ENCODE measurements around the gene GPRIN1. TPM values are rescaled to one million over a fixed set of nuclear protein-coding genes. Genes with fewer than 3 reads are reported as not detected.

The GPRIN1 gene
- total RNA-seq, 1 donor from 2014 or later = 3.0 TPM

DNA sequence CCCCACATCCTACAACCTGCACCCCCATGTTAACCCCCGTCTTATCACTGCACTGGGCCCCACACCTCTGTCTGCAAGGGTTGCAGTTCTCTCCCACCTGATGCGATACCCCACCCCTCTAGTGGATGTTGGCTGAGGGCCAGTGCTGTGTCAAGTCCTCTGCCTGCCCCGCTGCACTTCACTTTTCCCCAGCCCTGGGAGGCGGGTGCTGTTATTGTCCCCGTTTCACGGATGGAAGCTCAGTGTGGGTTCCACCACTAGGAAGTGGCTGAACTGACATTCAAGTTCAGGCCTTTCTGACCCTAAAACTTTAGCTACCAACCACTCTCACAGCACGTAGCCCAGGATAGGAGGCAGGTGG is 16.9 kb upstream of the GPRIN1 start:
- no peaks in the 10 kb centered on the region for H3K36me3 Mint-ChIP-seq (ENCODE audit: low read depth)
- no peak overlapping the region for H3K27ac Mint-ChIP-seq
- intact Hi-C loops (cut with micrococcal nuclease) = loop anchor here (10.0 kb wide), 1 partner anchor 52 kb away; no protein-coding TSS in a partner anchor
- no peak overlapping the region for H3K4me3 Mint-ChIP-seq (ENCODE audit: low read depth)
- peaks cover 64% of the 10 kb centered on the region for H3K27me3 Mint-ChIP-seq (ENCODE audit: low read depth)
- H3K4me1 Mint-ChIP-seq (ENCODE audit: low read depth) = peaks cover 8% of the 10 kb centered on the region
- no peak for DNase-seq (ENCODE audit: low spot score)
- no peaks in the 10 kb centered on the region for H3K9me3 Mint-ChIP-seq

DNA sequence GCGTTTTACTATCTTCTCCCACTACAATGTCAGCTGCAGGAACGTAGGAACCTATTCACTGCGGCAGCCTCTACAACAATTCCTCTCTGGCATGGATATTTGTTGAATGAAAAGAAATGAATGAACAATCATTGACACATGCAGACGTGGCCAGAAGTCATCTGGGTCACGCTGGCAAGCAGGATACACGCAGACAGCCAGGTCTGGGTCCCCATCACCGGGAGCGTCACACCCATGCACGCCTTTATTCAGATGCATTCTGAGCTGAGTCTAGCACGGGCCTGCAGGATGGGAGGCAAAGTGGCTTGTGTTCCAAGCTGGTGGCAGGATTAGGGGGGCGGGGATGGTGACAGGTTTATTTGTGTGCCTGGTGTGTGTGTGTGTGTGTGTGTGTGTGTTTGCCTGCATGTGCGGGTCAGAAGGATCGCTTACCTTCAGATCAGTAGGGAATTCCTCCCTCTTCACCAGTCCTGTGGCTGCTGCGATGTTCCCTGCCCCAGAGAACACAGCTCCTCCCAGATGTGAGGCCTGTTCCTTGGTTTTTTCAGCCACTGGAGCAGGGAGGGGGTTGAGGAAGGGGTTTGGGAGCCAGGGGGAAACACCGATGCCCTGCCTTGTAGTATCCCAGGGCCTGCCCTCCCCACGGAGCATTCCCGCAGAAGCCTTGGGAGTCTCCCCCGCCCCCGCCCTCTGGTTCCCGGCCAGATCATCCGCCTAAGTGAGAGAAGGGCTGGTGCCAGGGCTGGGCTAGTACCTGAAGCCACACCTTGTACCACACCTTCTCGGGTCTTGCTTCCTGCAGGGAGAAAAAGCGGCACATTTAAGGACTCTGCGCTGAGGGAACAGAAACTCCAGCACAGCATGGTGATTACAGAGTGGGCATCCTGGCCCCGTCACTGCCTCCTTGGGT is 16.3 kb upstream of the GPRIN1 start:
- Mint-ChIP-seq H3K27me3 (ENCODE audit: low read depth) (peaks cover 63% of the 10 kb centered on the region), H3K27ac (no peak overlapping the region), H3K36me3 (ENCODE audit: low read depth) (no peaks in the 10 kb centered on the region), H3K4me3 (ENCODE audit: low read depth) (no peak overlapping the region), H3K4me1 (ENCODE audit: low read depth) (peaks cover 8% of the 10 kb centered on the region), H3K9me3 (no peaks in the 10 kb centered on the region)
- intact Hi-C loops (cut with micrococcal nuclease) = loop anchor here (10.0 kb wide), 1 partner anchor 51 kb away; no protein-coding TSS in a partner anchor
- no peak for DNase-seq (ENCODE audit: low spot score)

DNA sequence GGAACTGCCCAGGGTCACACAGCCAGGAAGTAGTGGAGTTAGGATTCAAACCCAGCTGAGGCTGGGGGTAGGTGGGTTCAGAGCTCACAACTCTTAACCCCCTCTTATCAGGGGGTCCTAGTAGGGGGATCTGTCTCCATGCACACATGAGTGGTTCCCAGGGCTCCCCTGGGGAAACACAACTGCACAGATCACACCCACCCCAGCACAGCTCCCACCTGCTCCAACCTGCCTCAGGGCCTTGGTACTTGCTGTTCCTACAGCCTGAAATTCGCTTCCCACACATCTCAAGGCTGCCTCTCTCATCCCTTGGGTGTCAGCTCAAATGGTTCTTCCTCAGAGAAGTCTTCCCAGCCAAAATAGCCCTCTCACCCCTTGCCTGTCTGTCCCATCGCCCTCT is 15.6 kb upstream of the GPRIN1 start:
- H3K27ac Mint-ChIP-seq = no peak overlapping the region

DNA sequence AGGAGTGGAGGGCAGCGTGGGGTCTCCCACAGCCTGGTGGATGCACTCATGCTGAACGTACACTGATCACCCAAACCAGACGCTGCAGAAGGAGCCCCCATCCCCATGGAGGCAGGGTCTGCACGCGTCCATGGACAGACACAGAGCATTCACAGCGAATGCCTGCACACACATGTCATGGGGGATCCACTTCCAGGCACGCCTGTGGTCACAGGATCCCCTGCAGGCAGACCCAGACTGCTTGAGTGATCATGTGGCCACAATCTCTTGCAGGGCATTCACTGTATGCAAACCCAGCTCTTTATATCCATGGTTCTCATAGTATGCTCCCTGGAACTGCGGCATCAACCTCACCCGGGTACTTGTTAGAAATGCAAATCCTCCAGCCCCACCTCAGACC is 15.0 kb upstream of the GPRIN1 start:
- Mint-ChIP-seq H3K4me3 (ENCODE audit: low read depth) (no peak overlapping the region), H3K27ac (no peak overlapping the region), H3K27me3 (ENCODE audit: low read depth) (peaks cover 63% of the 10 kb centered on the region), H3K9me3 (no peaks in the 10 kb centered on the region), H3K4me1 (ENCODE audit: low read depth) (peaks cover 10% of the 10 kb centered on the region), H3K36me3 (ENCODE audit: low read depth) (no peaks in the 10 kb centered on the region)
- intact Hi-C loops (cut with micrococcal nuclease) = loop anchor here (10.0 kb wide), 1 partner anchor 50 kb away; no protein-coding TSS in a partner anchor
- no peak for DNase-seq (ENCODE audit: low spot score)

More for the DNA sequence above, 15.6 kb upstream of the GPRIN1 start:
- Mint-ChIP-seq H3K9me3 (no peaks in the 10 kb centered on the region), H3K4me1 (ENCODE audit: low read depth) (peaks cover 5% of the 10 kb centered on the region), H3K36me3 (ENCODE audit: low read depth) (no peaks in the 10 kb centered on the region), H3K4me3 (ENCODE audit: low read depth) (no peak overlapping the region), H3K27me3 (ENCODE audit: low read depth) (peaks cover 60% of the 10 kb centered on the region)
- intact Hi-C loops (cut with micrococcal nuclease) = loop anchor here (10.0 kb wide), 1 partner anchor 51 kb away; no protein-coding TSS in a partner anchor
- DNase-seq (ENCODE audit: low spot score) = no peak

DNA sequence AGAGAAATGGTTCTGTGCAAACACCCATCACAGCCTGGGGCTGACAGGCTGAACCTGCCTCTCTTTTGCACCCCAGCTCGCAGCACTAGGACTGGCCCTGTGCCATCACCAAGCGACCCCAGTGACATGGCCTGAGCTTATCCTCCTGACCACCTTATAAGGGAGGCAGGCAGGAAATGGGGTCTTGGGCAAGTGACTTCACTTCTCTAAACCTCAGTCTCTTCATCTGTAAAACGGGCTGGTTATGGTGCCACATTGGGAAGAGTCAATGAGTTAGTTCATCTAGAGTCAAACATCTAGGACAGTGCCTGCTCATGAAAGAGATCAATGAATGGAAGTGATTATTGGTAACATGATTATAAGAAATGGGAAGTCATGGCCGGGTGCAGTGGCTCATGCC is 14.2 kb upstream of the GPRIN1 start:
- H3K36me3 Mint-ChIP-seq (ENCODE audit: low read depth) = no peaks in the 10 kb centered on the region
- peaks cover 59% of the 10 kb centered on the region for H3K27me3 Mint-ChIP-seq (ENCODE audit: low read depth)
- no peak for DNase-seq (ENCODE audit: low spot score)
- H3K4me3 Mint-ChIP-seq (ENCODE audit: low read depth) = no peak overlapping the region
- H3K9me3 Mint-ChIP-seq = no peaks in the 10 kb centered on the region
- H3K27ac Mint-ChIP-seq = no peak overlapping the region
- intact Hi-C loops (cut with micrococcal nuclease) = loop anchor here (10.0 kb wide), 1 partner anchor 49 kb away; no protein-coding TSS in a partner anchor
- peaks cover 10% of the 10 kb centered on the region for H3K4me1 Mint-ChIP-seq (ENCODE audit: low read depth)

DNA sequence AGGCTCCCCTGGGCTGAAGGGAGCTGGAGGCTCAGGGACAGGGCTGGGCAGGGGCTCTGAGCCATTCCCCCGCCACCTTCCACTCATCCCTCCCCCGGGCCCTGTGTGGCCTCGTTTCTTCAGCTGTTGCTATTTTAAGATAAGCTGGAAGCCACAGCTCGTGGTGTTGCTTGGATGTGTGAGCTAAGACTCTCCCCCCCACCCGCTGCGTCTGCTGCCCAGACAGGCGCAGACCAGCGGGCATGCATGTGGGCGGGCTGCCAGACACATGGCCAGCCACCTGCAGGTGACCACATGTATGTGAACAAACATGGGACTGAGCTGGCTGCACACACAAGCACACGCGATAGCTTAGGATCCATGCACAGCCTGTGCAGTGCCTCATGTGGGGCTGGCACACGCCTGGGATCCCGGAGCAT is 11.7 kb upstream of the GPRIN1 start:
- DNase-seq (ENCODE audit: low spot score) = no peak
- intact Hi-C loops (cut with micrococcal nuclease) = loop anchor here (10.0 kb wide), 1 partner anchor 47 kb away; no protein-coding TSS in a partner anchor
- no peak overlapping the region for H3K4me3 Mint-ChIP-seq (ENCODE audit: low read depth)
- no peaks in the 10 kb centered on the region for H3K36me3 Mint-ChIP-seq (ENCODE audit: low read depth)
- H3K4me1 Mint-ChIP-seq (ENCODE audit: low read depth) = peaks cover 6% of the 10 kb centered on the region
- H3K27ac Mint-ChIP-seq = no peak overlapping the region
- no peaks in the 10 kb centered on the region for H3K9me3 Mint-ChIP-seq
- peaks cover 57% of the 10 kb centered on the region for H3K27me3 Mint-ChIP-seq (ENCODE audit: low read depth)

DNA sequence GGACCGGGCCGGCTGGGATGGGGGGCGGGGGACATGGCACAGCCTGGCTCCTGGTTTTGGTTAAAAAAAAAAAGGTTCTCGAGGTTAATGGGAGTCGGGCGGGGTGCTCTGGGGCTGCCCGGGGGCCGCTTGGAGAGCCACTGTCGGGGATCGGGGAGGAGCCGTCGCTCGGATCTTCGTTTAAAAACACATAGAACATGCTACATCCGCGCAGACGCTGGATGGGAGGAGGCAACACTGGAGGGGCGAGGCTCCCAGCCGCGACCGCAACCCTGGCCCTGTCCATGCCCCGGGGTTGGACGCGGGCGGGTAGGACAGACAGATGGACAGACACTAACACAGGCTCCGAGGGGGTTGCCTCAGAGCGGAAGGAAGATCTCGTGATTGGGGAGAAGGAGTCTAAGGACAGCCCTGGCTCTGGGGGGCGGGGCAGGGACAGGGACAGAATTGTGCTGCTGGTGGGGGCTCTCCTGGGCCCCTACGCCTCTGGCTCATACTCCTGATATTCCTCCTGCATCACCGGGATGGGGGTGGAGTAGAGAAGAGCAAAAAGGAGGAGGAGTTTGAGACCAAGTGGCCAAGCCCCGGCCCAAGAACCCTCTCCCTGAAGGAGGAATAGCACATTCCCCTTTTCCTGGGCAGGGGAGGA is 10.5 kb upstream of the GPRIN1 start:
- DNase-seq (ENCODE audit: low spot score) = no peak
- Mint-ChIP-seq H3K4me3 (ENCODE audit: low read depth) (peak overlapping the region; percentile 30), H3K27ac (no peak overlapping the region), H3K27me3 (ENCODE audit: low read depth) (peaks cover 62% of the 10 kb centered on the region), H3K9me3 (no peaks in the 10 kb centered on the region), H3K4me1 (ENCODE audit: low read depth) (peaks cover 6% of the 10 kb centered on the region), H3K36me3 (ENCODE audit: low read depth) (no peaks in the 10 kb centered on the region)
- intact Hi-C loops (cut with micrococcal nuclease) = loop anchor here (10.0 kb wide), 1 partner anchor 46 kb away; no protein-coding TSS in a partner anchor

DNA sequence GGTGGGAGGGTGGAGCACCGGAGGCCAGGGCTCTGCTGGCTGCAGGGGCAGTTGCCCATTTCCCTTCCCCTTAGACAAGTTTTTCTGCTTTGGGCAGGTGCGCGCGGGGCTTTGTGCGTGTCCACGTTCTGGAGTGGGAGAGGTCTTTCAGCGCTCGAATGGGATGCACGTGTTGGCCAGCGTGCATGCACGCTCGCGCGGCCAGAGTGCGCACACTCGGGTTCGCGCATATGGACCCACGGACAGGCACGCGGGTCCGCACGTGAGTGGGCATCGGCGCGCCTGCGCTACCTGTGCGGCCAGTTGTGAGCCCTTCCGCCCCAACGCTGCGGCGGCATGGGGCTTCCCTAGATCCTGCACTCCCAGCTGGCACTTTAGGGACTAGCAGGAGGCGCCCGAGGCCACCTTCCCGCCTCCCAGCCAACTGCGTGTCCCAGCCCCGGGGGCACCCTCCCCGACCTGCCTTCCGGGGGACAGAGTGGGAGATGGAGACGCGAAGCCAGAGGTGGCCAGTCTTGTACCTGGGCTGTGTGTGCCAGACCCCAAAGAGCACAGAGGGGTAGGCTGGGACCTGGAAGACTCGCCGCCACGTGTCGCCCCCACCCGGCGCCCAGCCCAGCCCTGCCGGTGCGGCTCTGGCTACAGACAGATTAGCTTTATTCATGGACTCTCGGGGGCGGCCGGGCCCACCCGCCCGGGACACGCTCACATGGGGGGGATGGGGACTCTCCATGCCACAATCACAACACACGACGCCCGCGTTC is 9.8 kb upstream of the GPRIN1 start:
- Mint-ChIP-seq H3K36me3 (ENCODE audit: low read depth) (no peaks in the 10 kb centered on the region), H3K4me1 (ENCODE audit: low read depth) (peaks cover 6% of the 10 kb centered on the region), H3K27me3 (ENCODE audit: low read depth) (peaks cover 65% of the 10 kb centered on the region), H3K9me3 (no peaks in the 10 kb centered on the region), H3K27ac (no peak overlapping the region), H3K4me3 (ENCODE audit: low read depth) (peak overlapping the region; percentile 30)
- no peak for DNase-seq (ENCODE audit: low spot score)
- intact Hi-C loops (cut with micrococcal nuclease) = loop anchor here (10.0 kb wide), 1 partner anchor 45 kb away; no protein-coding TSS in a partner anchor

DNA sequence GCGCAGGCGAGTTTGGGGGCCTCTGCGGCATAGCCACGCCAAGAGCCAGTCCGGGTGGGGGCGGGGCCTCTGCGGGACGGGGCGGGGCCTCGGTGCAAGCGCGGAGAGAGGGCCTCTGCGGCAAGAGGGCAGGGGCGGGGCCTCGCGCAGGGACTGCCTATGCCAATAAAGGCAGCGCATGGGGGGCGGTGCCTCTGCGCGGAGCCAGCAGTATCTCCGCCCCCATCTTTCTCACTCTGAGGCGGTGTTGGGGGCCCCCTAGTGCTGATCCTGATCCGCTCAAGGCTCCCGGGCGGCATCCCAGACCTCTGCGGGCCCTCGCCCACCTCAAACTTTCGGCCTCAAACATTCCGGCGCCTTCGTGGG is 9.2 kb upstream of the GPRIN1 start:
- H3K27ac Mint-ChIP-seq = no peak overlapping the region
- DNase-seq (ENCODE audit: low spot score) = peak; percentile 70
- H3K4me3 Mint-ChIP-seq (ENCODE audit: low read depth) = no peak overlapping the region
- H3K9me3 Mint-ChIP-seq = no peaks in the 10 kb centered on the region
- peaks cover 62% of the 10 kb centered on the region for H3K27me3 Mint-ChIP-seq (ENCODE audit: low read depth)
- H3K36me3 Mint-ChIP-seq (ENCODE audit: low read depth) = no peaks in the 10 kb centered on the region
- intact Hi-C loops (cut with micrococcal nuclease) = no loop called here
- peaks cover 6% of the 10 kb centered on the region for H3K4me1 Mint-ChIP-seq (ENCODE audit: low read depth)

DNA sequence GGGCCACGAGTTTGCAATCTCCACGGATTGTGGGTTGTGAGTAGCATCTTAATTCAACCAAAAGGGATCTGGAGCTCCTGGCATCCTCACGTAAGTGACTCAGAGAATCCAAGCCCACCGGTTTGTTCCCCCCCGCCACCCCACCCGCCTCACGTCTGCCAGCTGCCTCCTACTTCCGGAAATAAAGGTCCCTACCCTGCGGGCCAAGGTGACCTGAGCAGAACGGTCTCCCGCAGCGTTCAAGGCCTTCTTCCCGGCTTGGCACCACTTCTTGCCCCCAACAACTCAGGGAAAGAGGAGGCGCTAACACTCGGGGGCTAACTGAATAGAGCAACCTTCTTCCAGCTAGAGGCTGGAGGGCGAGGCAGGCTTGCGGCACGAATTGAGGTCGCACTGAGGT is 8.8 kb upstream of the GPRIN1 start:
- Mint-ChIP-seq H3K4me3 (ENCODE audit: low read depth) (no peak overlapping the region), H3K27me3 (ENCODE audit: low read depth) (peaks cover 62% of the 10 kb centered on the region), H3K36me3 (ENCODE audit: low read depth) (no peaks in the 10 kb centered on the region), H3K9me3 (no peaks in the 10 kb centered on the region), H3K4me1 (ENCODE audit: low read depth) (peaks cover 6% of the 10 kb centered on the region), H3K27ac (no peak overlapping the region)
- no peak for DNase-seq (ENCODE audit: low spot score)
- intact Hi-C loops (cut with micrococcal nuclease) = no loop called here

DNA sequence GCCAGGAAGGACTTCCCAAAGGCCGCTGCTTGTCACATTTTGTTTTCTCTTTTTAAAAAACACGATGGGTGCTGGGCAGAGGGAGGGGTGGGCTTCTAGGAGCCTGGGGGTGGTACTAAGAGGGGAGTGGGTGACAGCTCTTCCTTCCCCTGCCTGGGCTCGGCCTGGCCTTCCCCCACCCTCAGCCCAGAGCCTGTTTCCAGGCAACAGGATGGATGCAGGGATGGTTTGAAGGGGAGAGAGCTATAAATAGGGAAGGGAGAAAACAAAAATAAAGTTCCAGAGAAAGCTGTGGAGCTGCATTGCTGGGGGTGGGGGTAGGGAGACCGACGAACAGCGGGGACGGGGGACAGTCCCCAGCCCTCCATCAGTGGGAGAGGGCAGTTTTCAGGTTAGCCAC is 6.6 kb upstream of the GPRIN1 start:
- H3K9me3 Mint-ChIP-seq = no peaks in the 10 kb centered on the region
- intact Hi-C loops (cut with micrococcal nuclease) = no loop called here

DNA sequence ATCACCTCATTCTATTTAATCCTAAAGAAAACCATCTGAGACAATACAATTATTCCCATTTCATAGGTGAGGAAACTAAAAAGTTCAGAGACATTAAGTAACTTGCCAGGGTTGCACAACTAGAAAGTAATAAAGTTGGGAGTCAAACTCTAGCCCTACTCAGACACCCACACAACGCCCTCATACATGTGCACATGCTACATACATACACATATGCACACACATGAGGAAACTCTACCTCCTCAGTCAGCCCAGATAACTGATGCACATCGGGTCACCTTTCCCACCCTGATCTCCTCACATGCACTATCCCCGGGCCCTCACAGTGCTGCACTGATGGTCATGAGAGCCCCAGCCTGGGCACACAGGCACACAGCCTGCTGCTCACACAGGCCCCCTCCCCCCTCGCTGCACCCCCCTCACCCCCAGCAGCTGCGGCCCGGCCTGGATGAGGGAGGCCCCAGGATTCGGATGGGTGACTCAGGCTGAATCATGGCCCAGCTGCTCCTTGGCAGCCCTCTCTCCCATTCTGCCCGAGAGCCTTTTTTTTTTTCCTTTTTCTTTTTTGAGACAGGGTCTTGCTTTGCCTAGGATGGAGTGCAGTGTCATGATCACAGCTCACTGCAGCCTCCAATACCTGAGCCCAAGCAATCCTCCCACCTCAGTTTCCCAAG is 5.0 kb upstream of the GPRIN1 start:
- no peaks in the 10 kb centered on the region for H3K9me3 Mint-ChIP-seq
- H3K27me3 Mint-ChIP-seq (ENCODE audit: low read depth) = peaks cover 61% of the 10 kb centered on the region
- H3K27ac Mint-ChIP-seq = no peak overlapping the region
- no peak for DNase-seq (ENCODE audit: low spot score)
- intact Hi-C loops (cut with micrococcal nuclease) = loop anchor here (5.0 kb wide), 2 partner anchors 32 to 73 kb away; partner anchors contain the start of gene TSPAN17
- H3K4me3 Mint-ChIP-seq (ENCODE audit: low read depth) = no peak overlapping the region
- H3K36me3 Mint-ChIP-seq (ENCODE audit: low read depth) = no peaks in the 10 kb centered on the region
- H3K4me1 Mint-ChIP-seq (ENCODE audit: low read depth) = peaks cover 6% of the 10 kb centered on the region

More for the DNA sequence above, 6.6 kb upstream of the GPRIN1 start:
- H3K36me3 Mint-ChIP-seq (ENCODE audit: low read depth) = no peaks in the 10 kb centered on the region
- H3K4me3 Mint-ChIP-seq (ENCODE audit: low read depth) = no peak overlapping the region
- DNase-seq (ENCODE audit: low spot score) = no peak
- no peak overlapping the region for H3K27ac Mint-ChIP-seq
- H3K4me1 Mint-ChIP-seq (ENCODE audit: low read depth) = peaks cover 7% of the 10 kb centered on the region
- peaks cover 68% of the 10 kb centered on the region for H3K27me3 Mint-ChIP-seq (ENCODE audit: low read depth)
